Right atrium auricular region (tissue), 2 donors: ENCODE results near the gene LMOD2. TPM values are rescaled to one million over a fixed set of nuclear protein-coding genes. Genes with fewer than 3 reads are reported as not detected.

Experiments used
- DNase-seq: peaks from one replicate; pipeline ENCODE4 v3.0.0-alpha.2; 2019; ENCODE audit warnings: low spot score
- H3K27ac ChIP-seq, 2 donors: fragments of 200-600 bp; sonication (generic); 1 replicate in 1 of 2; 2 replicates in 1 of 2; pipeline ENCODE4 v1.5.1; 2016 to 2019
- H3K27me3 ChIP-seq, 2 donors: fragments of 200-600 bp; sonication (generic); one replicate each; pipeline versions ENCODE4 v1.5.1 to v1.6.0; 2017 to 2019
- H3K36me3 ChIP-seq: fragments of 200-600 bp; sonication (generic); one replicate; pipeline ENCODE4 v1.5.1; 2016
- H3K4me1 ChIP-seq, 2 donors: fragments of 200-600 bp; sonication (generic); one replicate each; pipeline versions ENCODE4 v1.5.1 to v1.6.0; 2017 to 2019
- H3K4me3 ChIP-seq, 2 donors: fragments of 200-600 bp; sonication (generic); 1 replicate in 1 of 2; 2 replicates in 1 of 2; pipeline ENCODE4 v1.5.1; 2017 to 2019; ENCODE audit warnings: mild to moderate bottlenecking in 1 of 2, moderate library complexity in 1 of 2
- H3K9me3 ChIP-seq, 2 donors: fragments of 200-600 bp; sonication (generic); one replicate each; pipeline ENCODE4 v1.5.1; 2019
- total RNA-seq, 2 donors: library from RNA; depleted of rRNA; stranded (reverse); fragments of >200 nt; gene quantifications; one replicate each; pipeline ENCODE4 v1.1.0, GENCODE V29; 2016
- TF ChIP-seq, protein P1 (sequence below), 2 donors: fragments of 200-600 bp; sonication (generic); IDR thresholded peaks; one replicate each; pipeline ENCODE4 v1.5.1; 2019; ENCODE audit warnings: antibody characterized with exemption in 2 of 2

Gene LMOD2
- total RNA-seq, 2 donors from 2014 or later: 374 to 493 TPM

DNA sequence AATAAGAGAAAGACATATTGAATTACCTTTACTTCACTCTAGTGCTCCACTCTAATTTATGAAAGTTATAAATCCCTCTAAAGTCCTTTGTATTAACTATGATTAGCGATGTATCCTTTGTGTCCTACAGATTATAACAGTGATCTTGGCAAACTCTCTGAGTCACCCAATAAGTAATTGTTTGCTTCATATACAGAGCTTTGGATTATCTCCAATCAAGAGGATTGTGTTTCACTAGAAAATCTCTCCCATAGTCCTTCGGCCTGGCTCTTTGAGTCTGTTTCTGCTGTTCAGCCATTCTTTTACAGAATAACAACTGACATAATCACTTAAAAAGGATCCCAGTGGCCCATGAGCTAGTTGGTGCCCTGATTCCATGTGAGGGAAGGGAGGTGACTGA is 9.5 kb downstream of the LMOD2 start:
- peaks cover 41% of the 10 kb centered on the region for H3K36me3 ChIP-seq
- H3K27me3 ChIP-seq: no peaks in the 10 kb centered on the region
- DNase-seq: no peak
- TF ChIP-seq, protein P1, sequence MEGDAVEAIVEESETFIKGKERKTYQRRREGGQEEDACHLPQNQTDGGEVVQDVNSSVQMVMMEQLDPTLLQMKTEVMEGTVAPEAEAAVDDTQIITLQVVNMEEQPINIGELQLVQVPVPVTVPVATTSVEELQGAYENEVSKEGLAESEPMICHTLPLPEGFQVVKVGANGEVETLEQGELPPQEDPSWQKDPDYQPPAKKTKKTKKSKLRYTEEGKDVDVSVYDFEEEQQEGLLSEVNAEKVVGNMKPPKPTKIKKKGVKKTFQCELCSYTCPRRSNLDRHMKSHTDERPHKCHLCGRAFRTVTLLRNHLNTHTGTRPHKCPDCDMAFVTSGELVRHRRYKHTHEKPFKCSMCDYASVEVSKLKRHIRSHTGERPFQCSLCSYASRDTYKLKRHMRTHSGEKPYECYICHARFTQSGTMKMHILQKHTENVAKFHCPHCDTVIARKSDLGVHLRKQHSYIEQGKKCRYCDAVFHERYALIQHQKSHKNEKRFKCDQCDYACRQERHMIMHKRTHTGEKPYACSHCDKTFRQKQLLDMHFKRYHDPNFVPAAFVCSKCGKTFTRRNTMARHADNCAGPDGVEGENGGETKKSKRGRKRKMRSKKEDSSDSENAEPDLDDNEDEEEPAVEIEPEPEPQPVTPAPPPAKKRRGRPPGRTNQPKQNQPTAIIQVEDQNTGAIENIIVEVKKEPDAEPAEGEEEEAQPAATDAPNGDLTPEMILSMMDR (IDR thresholded peaks at IDR 0.05): no peak
- H3K27ac ChIP-seq: peak overlapping the region; percentile 27 to 36
- H3K9me3 ChIP-seq: no peaks in the 10 kb centered on the region
- no peak overlapping the region for H3K4me3 ChIP-seq
- peaks cover 0 to 17% of the 10 kb centered on the region in 2 donors for H3K4me1 ChIP-seq

- Histone ChIP-seq H3K36me3 (peaks cover 41% of the 10 kb centered on the region), H3K27ac (peak overlapping the region; percentile 31 to 36), H3K4me1 (peaks cover 0 to 17% of the 10 kb centered on the region in 2 donors), H3K27me3 (no peaks in the 10 kb centered on the region), H3K4me3 (peak overlapping the region in 1 of 2 donors; percentile 3), H3K9me3 (no peaks in the 10 kb centered on the region)
- DNase-seq: no peak
- TF ChIP-seq, protein P1 (IDR thresholded peaks at IDR 0.05): no peak
Measured at GRCh38 chr7:123665896-123666295, 10.2 kb downstream of the LMOD2 start.

DNA sequence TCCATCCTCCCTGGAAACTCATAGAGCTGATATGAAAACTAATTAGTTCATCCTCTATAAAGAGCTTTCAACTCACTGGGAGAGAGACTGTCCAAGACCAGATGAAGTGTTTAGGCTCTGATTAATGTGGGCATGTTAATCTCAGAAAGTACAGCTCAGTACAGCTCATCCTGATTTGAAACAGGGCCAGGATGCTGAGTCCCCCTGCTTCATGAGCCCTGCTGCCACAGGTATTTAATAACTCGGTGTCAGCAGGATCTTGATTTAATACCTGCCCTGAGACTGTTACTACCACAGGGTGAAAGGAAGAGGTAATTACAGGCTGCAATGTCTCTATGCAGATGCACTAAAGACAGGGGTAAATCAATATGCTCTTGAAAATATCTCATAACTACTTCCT is 10.8 kb downstream of the LMOD2 start:
- H3K27ac ChIP-seq: peak overlapping the region; percentile 31 to 36
- H3K27me3 ChIP-seq: no peaks in the 10 kb centered on the region
- peaks cover 39% of the 10 kb centered on the region for H3K36me3 ChIP-seq
- TF ChIP-seq, protein P1 (IDR thresholded peaks at IDR 0.05): no peak
- no peak overlapping the region for H3K4me3 ChIP-seq
- no peaks in the 10 kb centered on the region for H3K9me3 ChIP-seq
- DNase-seq: no peak
- peaks cover 0 to 17% of the 10 kb centered on the region in 2 donors for H3K4me1 ChIP-seq

- Histone ChIP-seq H3K4me1 (peaks cover 0 to 29% of the 10 kb centered on the region in 2 donors), H3K36me3 (peaks cover 10% of the 10 kb centered on the region), H3K27me3 (no peaks in the 10 kb centered on the region), H3K27ac (peak overlapping the region in 1 of 2 donors; percentile 28), H3K9me3 (no peaks in the 10 kb centered on the region), H3K4me3 (no peak overlapping the region)
- DNase-seq: no peak
- TF ChIP-seq, protein P1 (IDR thresholded peaks at IDR 0.05): no peak
Measured at GRCh38 chr7:123669485-123669884, 13.8 kb downstream of the LMOD2 start.

GRCh38 chr7:123673137-123673732 is 17.6 kb downstream of the LMOD2 start:
- Histone ChIP-seq H3K4me3 (no peak overlapping the region), H3K9me3 (no peaks in the 10 kb centered on the region), H3K27ac (peak overlapping the region; percentile 36 to 52), H3K27me3 (no peaks in the 10 kb centered on the region), H3K4me1 (peaks cover 0 to 30% of the 10 kb centered on the region in 2 donors), H3K36me3 (no peaks in the 10 kb centered on the region)
- TF ChIP-seq, protein P1 (IDR thresholded peaks at IDR 0.05): no peak
- no peak for DNase-seq
